ENCODE measurements around the gene DNAJB9.
"Not testable (repeated sequence)": the region's sequence is repeated elsewhere in the genome, so short reads cannot be mapped to it uniquely, and the experiment has no call there.

DNAJB9 gene

DNA sequence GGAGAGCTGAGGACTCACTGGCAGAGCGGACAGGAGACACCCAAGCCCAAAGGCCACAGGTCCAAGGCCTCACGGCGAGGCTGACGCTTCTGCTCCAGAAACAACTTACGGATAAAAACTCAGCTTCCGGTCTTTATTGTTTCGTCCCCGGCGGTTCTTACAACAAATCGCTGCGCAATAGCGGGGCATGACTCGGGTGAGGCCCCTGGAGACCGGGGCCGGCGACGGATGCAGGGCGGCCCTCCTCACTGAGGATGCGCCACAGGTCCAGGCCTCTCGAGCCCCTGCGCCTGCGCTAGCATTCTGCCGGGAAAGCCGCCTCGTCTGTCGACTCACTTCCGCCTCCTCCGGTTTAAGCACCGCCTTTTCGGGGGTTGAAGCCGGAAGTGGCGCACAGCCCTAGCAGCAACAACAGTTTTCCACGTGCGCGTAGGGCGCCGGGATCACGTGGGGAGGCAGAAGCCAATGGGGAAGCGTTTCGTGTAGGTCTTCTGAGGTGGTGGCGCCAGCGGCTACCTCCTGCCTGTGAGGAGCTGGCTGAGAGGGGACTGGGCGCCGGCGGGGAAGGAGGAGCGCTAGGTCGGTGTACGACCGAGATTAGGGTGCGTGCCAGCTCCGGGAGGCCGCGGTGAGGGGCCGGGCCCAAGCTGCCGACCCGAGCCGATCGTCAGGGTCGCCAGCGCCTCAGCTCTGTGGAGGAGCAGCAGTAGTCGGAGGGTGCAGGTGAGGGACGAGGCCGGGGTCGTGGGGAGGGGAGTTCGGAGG, at the start of gene DNAJB9, which contains the start of gene THAP5:
TSS of gene DNAJB9 (plus strand) at position 494 of the 765 bp plus-strand sequence. CDS start 1,853 bp downstream, outside the sequence.
TSS of gene THAP5 (minus strand) at position 326 of the 765 bp plus-strand sequence. CDS start at position 189, 137 bp downstream.
- peak; percentile 100 for DNase-seq

- DNase-seq: no peak
These were observed 46.9 kb upstream of the DNAJB9 start for GRCh38 chr7:108522780-108523179.

DNA sequence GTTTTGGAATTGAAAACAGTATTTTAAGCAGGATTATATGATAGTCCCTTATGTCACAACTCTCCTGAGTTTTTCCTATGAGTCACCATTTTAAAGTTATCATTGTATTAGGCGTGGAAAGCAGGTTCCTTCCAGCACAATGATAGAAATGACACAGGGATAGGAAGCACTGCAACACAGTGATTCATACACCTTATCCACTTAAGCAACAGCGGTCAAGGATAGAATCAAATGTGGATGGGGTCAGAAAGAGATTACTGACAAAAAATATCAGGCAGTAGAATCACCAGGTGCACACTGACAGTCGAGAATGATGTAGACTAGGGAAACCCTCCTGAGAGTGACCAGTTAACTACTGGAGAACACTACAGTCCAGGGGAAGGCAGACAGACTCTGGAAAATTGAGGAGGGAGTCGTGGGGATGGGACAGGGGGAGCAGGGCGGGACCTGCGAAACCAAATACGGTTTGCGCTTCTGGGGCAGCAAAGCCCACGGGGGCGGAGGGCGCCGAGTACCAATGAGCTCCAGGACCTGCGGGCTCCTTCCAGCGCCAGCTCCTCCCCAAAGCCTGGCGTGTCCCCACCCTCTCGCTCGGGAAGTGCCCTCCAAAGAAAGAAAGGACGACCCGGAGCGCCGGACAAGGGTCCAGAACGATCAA, 44.2 kb upstream of the DNAJB9 start:
- DNase-seq: peak; percentile 79

DNA sequence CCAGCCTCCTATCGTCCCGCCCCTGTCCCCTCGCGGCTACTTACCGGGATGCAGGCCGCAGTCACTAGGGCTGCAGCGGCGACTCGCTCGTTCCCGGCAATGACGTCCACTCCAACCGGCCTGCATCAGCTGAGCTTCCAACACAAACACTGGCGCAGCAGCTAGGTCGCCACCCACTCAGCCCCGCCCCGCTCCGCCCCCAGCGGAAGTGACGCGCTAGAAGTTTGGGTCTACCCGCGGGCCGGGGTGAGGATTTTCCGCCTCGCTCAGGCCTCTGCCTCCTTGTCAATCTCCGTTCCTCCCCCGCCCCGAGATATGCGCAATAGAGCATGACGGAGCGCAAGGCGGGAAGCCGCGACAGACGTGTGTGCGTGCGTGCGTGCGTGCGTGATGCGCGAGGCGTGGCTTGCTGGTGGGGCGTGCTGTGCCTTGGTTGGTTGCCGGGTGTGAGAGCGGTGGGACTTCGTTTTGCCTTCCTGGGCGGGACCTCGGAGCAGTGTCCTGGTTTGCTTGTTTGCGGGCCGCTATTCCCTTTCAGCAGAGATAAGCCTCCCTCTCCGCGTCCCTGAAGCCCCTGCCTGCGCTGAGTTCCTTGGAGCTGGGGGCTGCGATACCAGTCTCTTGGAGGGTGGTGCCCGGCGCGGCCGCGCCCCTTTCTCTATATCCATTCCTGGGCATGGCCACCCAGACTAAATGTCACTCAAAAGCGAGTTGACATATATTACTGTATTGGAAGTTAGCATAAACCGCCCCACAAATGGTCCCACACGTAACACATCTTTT, 43.5 kb upstream of the DNAJB9 start, which contains the start of gene PNPLA8:
TSS of gene PNPLA8 (minus strand) at position 151 of the 783 bp plus-strand sequence. CDS start 10,644 bp downstream, outside the sequence.
- peak; percentile 100 for DNase-seq

DNA sequence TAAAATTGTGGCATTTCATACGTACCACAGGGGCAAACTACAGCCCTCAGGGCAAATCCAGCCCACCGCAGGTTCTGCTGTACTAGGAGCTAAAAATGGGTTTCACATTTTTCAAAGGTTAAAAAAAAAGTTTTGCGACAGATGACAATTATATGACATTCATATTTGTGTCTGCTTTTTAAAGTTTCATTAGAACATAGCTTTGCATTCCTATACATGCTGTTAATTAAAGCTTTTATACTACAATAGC, 43.0 kb upstream of the DNAJB9 start:
- no peak for DNase-seq

GRCh38 chr7:108528183-108528712, 41.4 kb upstream of the DNAJB9 start:
- peak; percentile 22 for DNase-seq

GRCh38 chr7:108529341-108529740, 40.3 kb upstream of the DNAJB9 start:
- no peak for DNase-seq

- no peak for DNase-seq
These were observed 36.0 kb upstream of the DNAJB9 start for GRCh38 chr7:108533712-108534111.

- DNase-seq: no peak
These were observed 34.4 kb upstream of the DNAJB9 start for GRCh38 chr7:108535257-108535656.

DNA sequence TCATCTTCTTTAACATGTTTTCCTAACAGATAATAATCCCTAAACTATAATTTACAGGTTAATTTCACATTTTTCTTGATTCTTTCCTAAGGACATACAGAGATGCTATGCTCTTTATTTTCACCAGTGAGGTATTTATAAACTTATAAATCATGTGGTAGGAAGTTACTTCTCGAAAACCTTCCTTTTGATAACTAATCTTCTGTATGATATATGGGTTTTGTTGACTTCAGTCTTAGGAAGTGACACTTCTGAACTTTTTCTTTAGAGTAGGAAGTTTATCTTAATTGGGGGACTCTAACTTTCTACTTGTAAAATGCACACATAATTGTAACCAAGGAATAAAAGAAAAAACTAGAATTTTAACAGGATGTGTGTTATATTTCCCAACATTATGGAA, 33.9 kb upstream of the DNAJB9 start:
- DNase-seq: no peak

DNA sequence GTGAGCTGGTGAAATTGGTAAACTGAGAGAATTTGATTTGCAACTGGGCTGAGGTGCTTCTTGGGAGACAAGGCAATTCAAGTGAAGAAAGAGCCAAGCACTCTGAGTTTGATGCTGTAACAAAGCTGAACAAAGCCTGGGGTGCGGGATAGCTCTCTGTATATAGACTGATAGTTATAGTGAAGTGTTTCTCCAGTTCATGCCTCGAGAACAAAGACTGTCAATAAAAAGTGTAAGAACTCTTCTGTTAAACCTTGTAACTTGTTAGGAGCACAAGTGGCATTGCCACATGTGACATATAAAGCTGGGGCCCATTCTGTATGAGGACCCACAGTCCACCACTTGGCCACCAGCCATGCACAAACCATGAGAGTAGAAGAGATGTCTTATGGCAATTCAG, 32.4 kb upstream of the DNAJB9 start:
- DNase-seq: no peak

DNA sequence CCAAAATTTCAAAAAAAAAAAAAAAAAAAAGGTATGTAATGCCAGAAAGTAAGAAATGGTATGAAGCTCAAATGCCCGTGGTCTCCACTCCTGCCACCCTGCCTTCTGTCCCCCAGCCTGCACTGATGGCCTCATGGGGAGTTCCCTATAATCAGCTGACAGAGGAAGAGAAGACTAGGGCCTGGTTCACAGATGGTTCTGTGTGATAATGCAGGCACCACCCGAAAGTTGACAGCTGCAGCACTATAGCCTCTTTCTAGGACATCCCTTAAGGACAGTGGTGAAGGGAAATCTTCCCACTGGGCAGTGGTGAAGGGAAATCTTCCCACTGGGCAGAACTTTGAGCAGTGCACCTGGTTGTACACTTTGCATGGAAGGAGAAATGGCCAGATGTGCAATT, 31.4 kb upstream of the DNAJB9 start:
- not testable (repeated sequence) for DNase-seq

- not testable (repeated sequence) for DNase-seq
These were observed 31.0 kb upstream of the DNAJB9 start for GRCh38 chr7:108538685-108539084.

DNA sequence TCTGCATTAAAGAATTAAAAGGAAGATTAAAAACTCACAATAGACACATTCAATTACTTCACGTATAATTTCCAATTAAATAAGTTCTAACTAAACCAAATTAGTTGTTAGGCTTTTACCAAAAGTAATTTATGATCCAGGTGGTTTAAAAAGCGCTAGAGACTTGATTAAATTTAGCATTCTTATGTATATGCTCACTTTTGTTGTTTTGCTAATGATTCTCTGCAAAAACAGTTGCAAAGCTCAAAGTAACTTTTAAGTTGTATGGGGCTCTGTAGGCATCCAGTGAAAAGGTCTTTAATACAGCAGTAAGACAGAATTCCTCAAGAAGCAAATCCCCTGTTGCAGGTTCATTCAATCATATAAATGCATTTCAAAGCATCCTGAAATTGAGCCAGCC, 28.2 kb upstream of the DNAJB9 start:
- DNase-seq: no peak

DNA sequence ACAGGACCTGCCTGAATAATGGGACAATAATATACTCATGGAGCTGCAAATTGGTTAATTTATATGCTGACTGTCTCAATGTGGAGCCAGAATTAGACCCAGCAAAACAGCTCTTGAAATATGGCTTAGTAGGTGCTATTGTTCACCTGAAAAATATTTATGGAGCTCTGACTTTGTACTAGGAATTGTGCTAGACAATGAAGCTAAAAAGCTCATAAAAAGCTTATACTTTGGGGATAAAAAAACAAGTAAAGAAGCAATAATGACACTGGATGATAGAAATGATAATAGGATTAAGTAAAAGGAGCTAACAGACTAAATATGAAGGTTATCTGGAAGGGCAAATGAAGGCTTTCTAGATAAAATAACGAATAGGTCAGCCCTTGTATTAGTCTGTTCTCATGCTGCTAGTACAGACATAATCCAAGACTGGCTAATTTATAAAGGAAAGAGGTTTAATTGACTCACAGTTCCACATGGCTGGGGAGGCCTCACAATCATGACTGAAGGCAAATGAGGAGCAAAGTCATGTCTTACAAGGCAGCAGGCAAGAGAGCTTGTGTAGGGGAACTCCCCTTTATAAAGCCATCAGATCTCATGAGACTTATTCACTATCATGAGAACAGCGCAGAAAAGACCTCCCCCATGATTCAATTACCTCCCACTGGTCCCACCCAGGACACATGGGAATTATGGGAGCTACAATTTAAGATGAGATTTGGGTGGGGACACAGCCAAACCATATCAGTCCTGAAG, 21.4 kb upstream of the DNAJB9 start:
- peak; percentile 28 for DNase-seq

DNA sequence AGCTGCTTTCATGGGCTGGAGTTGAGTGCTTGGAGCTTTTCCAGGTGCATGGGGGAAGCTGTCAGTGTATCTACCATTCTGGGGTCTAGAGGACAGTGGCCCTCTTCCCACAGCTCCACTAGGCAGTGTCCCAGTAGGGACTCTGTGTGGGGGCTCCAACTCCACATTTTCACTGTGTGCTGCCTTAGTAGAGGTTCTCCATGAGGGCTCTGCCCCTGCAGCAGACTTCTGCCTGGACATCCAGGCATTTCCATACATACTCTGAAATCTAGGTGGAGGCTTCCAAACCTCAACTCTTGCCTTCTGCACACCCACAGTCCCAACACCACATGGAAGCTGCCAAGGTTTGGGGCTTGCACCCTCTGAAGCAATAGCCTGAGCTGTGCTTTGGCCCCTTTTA, 13.0 kb upstream of the DNAJB9 start:
- not testable (repeated sequence) for DNase-seq

GRCh38 chr7:108557191-108557590, 12.5 kb upstream of the DNAJB9 start:
- DNase-seq: no peak

DNA sequence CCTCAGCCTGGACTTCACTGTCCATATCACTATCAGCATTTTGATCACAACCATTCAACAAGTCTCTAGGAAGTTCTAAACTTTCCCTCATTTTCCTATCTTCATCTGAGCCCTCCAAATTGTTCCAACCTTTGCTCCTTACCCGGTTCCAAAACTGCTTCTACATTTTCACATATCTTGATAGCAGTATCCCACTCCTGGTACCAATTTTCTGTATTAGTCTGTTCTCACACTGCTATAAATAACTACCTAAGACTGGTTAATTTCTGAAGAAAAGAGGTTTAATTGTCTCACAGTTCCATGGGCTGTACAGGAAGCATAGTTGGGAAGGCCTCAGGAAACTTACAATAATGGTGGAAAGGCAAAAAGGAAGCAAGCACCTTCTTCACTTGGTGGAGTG, 12.1 kb upstream of the DNAJB9 start:
- no peak for DNase-seq

DNA sequence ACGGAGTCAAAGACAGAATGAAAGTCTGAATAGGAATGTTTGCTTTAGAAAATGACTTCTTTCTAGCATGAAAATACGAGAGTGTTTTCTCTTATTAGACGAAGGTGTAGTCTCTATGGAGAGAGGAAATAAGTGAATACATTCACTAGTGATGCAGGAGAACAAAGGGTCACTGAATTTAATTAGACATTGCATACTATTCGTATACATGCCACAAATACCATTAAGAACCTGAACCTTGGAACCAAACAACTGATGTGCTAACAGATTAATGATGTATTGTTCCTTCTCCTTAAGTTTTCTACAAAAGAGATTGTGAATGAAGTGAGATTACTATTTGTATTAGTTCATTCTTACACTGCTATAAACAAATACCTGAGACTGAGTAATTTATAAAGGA, 10.4 kb upstream of the DNAJB9 start:
- no peak for DNase-seq

DNA sequence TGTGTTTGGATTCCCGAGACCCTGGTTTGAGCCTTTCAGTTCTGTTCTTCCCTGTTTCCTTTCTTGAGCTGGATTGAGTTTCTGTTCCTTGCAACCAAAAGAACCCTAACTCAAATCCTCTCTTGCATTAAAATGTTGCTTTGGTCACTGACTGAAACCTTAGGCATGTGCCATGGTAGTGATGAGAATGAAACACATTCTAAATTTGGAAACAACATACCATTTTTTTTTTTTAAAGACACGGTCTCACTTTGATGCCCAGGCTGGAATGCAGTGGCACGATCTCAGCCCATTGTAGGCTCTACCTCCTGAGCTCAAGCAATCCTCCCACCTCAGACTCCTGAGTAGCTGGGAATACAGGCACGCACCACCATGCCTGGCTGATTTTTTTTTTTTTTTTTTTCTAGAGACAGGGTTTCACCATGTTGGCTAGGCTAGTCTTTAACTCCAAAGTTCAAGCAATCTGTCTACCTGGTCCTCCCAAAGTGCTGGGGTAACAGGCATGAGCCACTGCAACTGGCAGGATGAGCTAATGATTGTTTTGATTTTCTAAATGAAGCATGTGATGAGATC, 8.5 kb upstream of the DNAJB9 start:
- DNase-seq: no peak

GRCh38 chr7:108565987-108566386, 3.7 kb upstream of the DNAJB9 start:
- DNase-seq: no peak

GRCh38 chr7:108568801-108569380, 783 bp upstream of the DNAJB9 start:
- no peak for DNase-seq
